GM12878 (cell line): ENCODE data around the gene ZDHHC14. TPM values are rescaled to one million over a fixed set of nuclear protein-coding genes. Genes with fewer than 3 reads are reported as not detected.

Source experiments
- ATAC-seq: fragments of 200-7000 bp; cut with Tn5 transposase; 3 replicates; pipeline ENCODE4 v1.9.1; 2020; ENCODE audit warnings: mild to moderate bottlenecking, moderate library complexity
- BruUV-seq: library from RNA; stranded (reverse); fragments of 400-500 nt; replicated peaks from 2 replicates; lab custom pipeline; 2021; lab: Mats Ljungman, UMichigan
- CTCF ChIA-PET: fragments of 300-600 bp; sonication (Branson Sonifier 250); formaldehyde crosslinking; extraction: SDS; loops from one replicate; lab custom pipeline; 2021; ENCODE audit warnings: inconsistent platforms; lab: Yijun Ruan, JAX
- POLR2A ChIA-PET: fragments of 350-600 bp; formaldehyde crosslinking; extraction: SDS; loops from one replicate; lab custom pipeline; 2021; ENCODE audit warnings: inconsistent platforms; lab: Charles Lee
- RAD21 ChIA-PET: fragments of 300-600 bp; sonication (Branson Sonifier 250); formaldehyde crosslinking; loops from one replicate; lab custom pipeline; 2023; ENCODE audit warnings: antibody characterized with exemption; ENCODE audit not compliant: unreplicated experiment; lab: Charles Lee
- SMC1A ChIA-PET: fragments of 300-600 bp; sonication (Branson Sonifier 250); formaldehyde crosslinking; loops from one replicate; lab custom pipeline; 2023; ENCODE audit not compliant: unreplicated experiment, uncharacterized antibody; lab: Charles Lee
- DNase-seq: peaks from one replicate; pipeline ENCODE4 v3.0.0-alpha.2; 2011; ENCODE audit warnings: low read depth, low spot score
- FAIRE-seq: peaks from 3 replicates; lab custom pipeline; 2011; peaks lifted over from hg19 to GRCh38; lab: Jason Lieb, UNC
- H2AFZ ChIP-seq: 2 replicates; pipeline ENCODE4 v1.6.0; 2011; ENCODE audit warnings: low read depth, low read length, control low read depth; ENCODE audit not compliant: control insufficient read depth
- H3K27ac ChIP-seq: 2 replicates; pipeline ENCODE4 v1.5.1; 2011; ENCODE audit warnings: control low read depth; ENCODE audit not compliant: control insufficient read depth, insufficient read depth
- H3K27me3 ChIP-seq, 2 experiments: replicated peaks in 1 of 2; 2 replicates each; pipeline versions ENCODE4 v1.6.0 to v1.6.1; 2011; ENCODE audit warnings: low read length in 1 of 2; ENCODE audit not compliant: control insufficient read depth in 2 of 2, insufficient read depth in 2 of 2
- H3K36me3 ChIP-seq, 2 experiments: 2 replicates each; pipeline ENCODE4 v1.5.1; 2011; ENCODE audit warnings: low read length in 1 of 2; ENCODE audit not compliant: control insufficient read depth in 2 of 2, insufficient read depth in 2 of 2
- H3K4me1 ChIP-seq: 2 replicates; pipeline ENCODE4 v1.6.1; 2011; ENCODE audit warnings: mild to moderate bottlenecking, low read length, moderate library complexity, mixed read lengths; ENCODE audit not compliant: control insufficient read depth, insufficient read depth
- H3K4me2 ChIP-seq: 2 replicates; pipeline ENCODE4 v1.6.0; 2011; ENCODE audit warnings: control low read depth; ENCODE audit not compliant: control insufficient read depth, insufficient read depth
- H3K4me3 ChIP-seq: fragments of 200-600 bp; sonication (generic); 2 replicates; pipeline ENCODE4 v1.5.1; 2016
- H3K79me2 ChIP-seq: 2 replicates; pipeline ENCODE4 v1.6.0; 2011; ENCODE audit warnings: low read length; ENCODE audit not compliant: control insufficient read depth, insufficient read depth
- H3K9ac ChIP-seq: 2 replicates; pipeline ENCODE4 v1.8.0; 2011; ENCODE audit warnings: low read length, control low read depth, mixed read lengths; ENCODE audit not compliant: control insufficient read depth, insufficient read depth
- H3K9me3 ChIP-seq: replicated peaks from 3 replicates; pipeline ENCODE4 v1.5.1; 2011; ENCODE audit warnings: mild to moderate bottlenecking, low read length; ENCODE audit not compliant: control insufficient read depth, insufficient read depth
- H4K20me1 ChIP-seq: 2 replicates; pipeline ENCODE4 v1.6.0; 2011; ENCODE audit not compliant: control insufficient read depth, insufficient read depth
- E4F1 ChIP-seq: fragments of 450-650 bp; IDR thresholded peaks from 2 replicates; pipeline ENCODE4 v1.6.1; 2018; ENCODE audit warnings: borderline replicate concordance, mild to moderate bottlenecking; ENCODE audit not compliant: partially characterized antibody
- ETV6 ChIP-seq, 2 experiments: fragments of 450-650 bp in 1 of 2; IDR thresholded peaks in 1 of 2; conservative IDR thresholded peaks in 1 of 2; 2 replicates each; pipeline ENCODE4 v1.6.1; 2014; ENCODE audit warnings: antibody characterized with exemption in 1 of 2, borderline replicate concordance in 1 of 2, low read depth in 1 of 2, mild to moderate bottlenecking in 1 of 2, moderate library complexity in 1 of 2
- GATAD2B ChIP-seq: fragments of 450-650 bp; conservative IDR thresholded peaks from 2 replicates; pipeline ENCODE4 v1.6.1; 2017; ENCODE audit warnings: low read depth, mild to moderate bottlenecking, moderate library complexity
- IKZF1 ChIP-seq: fragments of 450-650 bp; conservative IDR thresholded peaks from 2 replicates; pipeline ENCODE4 v1.6.1; 2017; ENCODE audit warnings: antibody characterized with exemption, mild to moderate bottlenecking
- IRF4 ChIP-seq: IDR thresholded peaks from 2 replicates; pipeline ENCODE4 v1.6.1; 2011; ENCODE audit warnings: low read depth, low read length
- MEF2A ChIP-seq: IDR thresholded peaks from 2 replicates; pipeline ENCODE4 v1.6.1; 2011; ENCODE audit warnings: low read depth, mild to moderate bottlenecking, low read length, moderate library complexity; ENCODE audit not compliant: insufficient read depth
- POLR2A ChIP-seq: IDR thresholded peaks from 2 replicates; pipeline ENCODE4 v1.6.1; 2011; ENCODE audit warnings: low read depth, mild to moderate bottlenecking, low read length
- POLR2AphosphoS2 ChIP-seq: IDR thresholded peaks from 2 replicates; pipeline ENCODE4 v1.6.1; 2011; ENCODE audit warnings: low read depth, mild to moderate bottlenecking, low read length, improper control_type of control experiment, moderate library complexity
- RUNX3 ChIP-seq: IDR thresholded peaks from 2 replicates; pipeline ENCODE4 v1.6.1; 2012; ENCODE audit warnings: low read length, inconsistent platforms
- SMARCA5 ChIP-seq: fragments of 450-650 bp; IDR thresholded peaks from 2 replicates; pipeline ENCODE4 v1.6.1; 2017; ENCODE audit warnings: mild to moderate bottlenecking
- SRF ChIP-seq, 2 experiments: IDR thresholded peaks; 2 replicates each; pipeline ENCODE4 v1.6.1; 2011; ENCODE audit warnings: low read depth in 2 of 2, low read length in 2 of 2, mild to moderate bottlenecking in 1 of 2, moderate library complexity in 1 of 2
- TCF7 ChIP-seq: IDR thresholded peaks from 2 replicates; pipeline ENCODE4 v1.6.1; 2014; ENCODE audit warnings: antibody characterized with exemption, borderline replicate concordance
- YBX1 ChIP-seq: fragments of 450-650 bp; IDR thresholded peaks from 2 replicates; pipeline ENCODE4 v1.6.1; 2016; ENCODE audit warnings: antibody characterized with exemption
- ZNF217 ChIP-seq: fragments of 450-650 bp; IDR thresholded peaks from 2 replicates; pipeline ENCODE4 v1.6.1; 2017; ENCODE audit warnings: antibody characterized with exemption, mild to moderate bottlenecking
- ZZZ3 ChIP-seq: IDR thresholded peaks from 2 replicates; pipeline ENCODE4 v1.6.1; 2011; ENCODE audit warnings: low read depth; ENCODE audit not compliant: control insufficient read depth, insufficient read length
- WGBS: methylation state at CpG from one replicate; pipeline ENCODE4 v1.1.6; 2016; ENCODE audit warnings: low lambda C conversion rate; ENCODE audit not compliant: insufficient replicate concordance, insufficient coverage; ENCODE audit errors: missing lambda C conversion rate; 5-methylcytosine and 5-hydroxymethylcytosine counted together
- in situ Hi-C: fragments of 300-500 bp; cut with MboI; formaldehyde crosslinking; loops from 9 replicates; pipeline ENCODE4 v1.14.3; 2018; ENCODE audit warnings: mixed read lengths
- intact Hi-C: fragments of 100-400 bp; cut with micrococcal nuclease; formaldehyde crosslinking; loops from one replicate; pipeline ENCODE4 v1.14.2; 2022; ENCODE audit not compliant: unreplicated experiment
- polyA plus RNA-seq, 11 experiments: library from polyadenylated mRNA; depleted of rRNA in 4 of 11; unstranded in 6 of 11; stranded (reverse) in 5 of 11; fragments of >200 nt; fragmentation: Nextera tagmentation in 4 of 11; fragmentation: Illumina TruSeq in 1 of 11; extraction: Ambion mirVana in 4 of 11; extraction: Trizol in 1 of 11; gene quantifications; 1 replicate in 1 of 11; 2 replicates in 10 of 11; pipeline versions ENCODE4 v1.2.1 to v1.2.3, GENCODE V29; 2011 to 2016; ENCODE audit warnings: inconsistent platforms in 2 of 11, missing spikeins in 2 of 11, low read depth in 1 of 11
- total RNA-seq, 4 experiments: library from RNA; depleted of rRNA in 3 of 4; stranded (reverse); fragments of >200 nt in 3 of 4; fragmentation: Illumina TruSeq in 1 of 4; extraction: Trizol in 1 of 4; gene quantifications; 2 replicates each; pipeline versions ENCODE4 v1.2.1 to v1.2.3, GENCODE V29; 2013 to 2021

ZDHHC14 gene
- total and polyA plus RNA-seq, 10 of the 15 experiments (the other 5 are each of a cell fraction or from before 2014, with no cell fraction given), result 0.15 to 16.0 (median 0.76) TPM; not detected in 1

GRCh38 chr6:157510323-157511188, 129.6 kb downstream of the ZDHHC14 start:
- no peak overlapping the region for H3K27ac ChIP-seq
- BruUV-seq, result no TSS peak
- in situ Hi-C loops, result no loop called here

More at GRCh38 chr6:157510323-157511188, 129.6 kb downstream of the ZDHHC14 start:
- Histone ChIP-seq H3K79me2 (no peaks in the 10 kb centered on the region), H2AFZ (no peak overlapping the region), H3K4me2 (no peak overlapping the region), H3K36me3 (no peaks in the 10 kb centered on the region), H3K9me3 (peaks cover 13% of the 10 kb centered on the region), H3K27me3 (no peaks in the 10 kb centered on the region), H4K20me1 (no peaks in the 10 kb centered on the region), H3K4me3 (no peak overlapping the region), H3K4me1 (no peaks in the 10 kb centered on the region), H3K9ac (no peak overlapping the region)
- intact Hi-C loops, result no loop called here
- CTCF ChIA-PET, result interaction anchor here (1.6 kb wide), 1 partner anchor 196 kb away, joined by 5 read pairs; no protein-coding TSS in a partner anchor
- RAD21 ChIA-PET, result no interaction called here
- ATAC-seq (no peak), DNase-seq (no peak), FAIRE-seq (no peak)
- 26% methylated on average over 24 of the region's 24 CpGs for WGBS
- no peak for TF ChIP-seq SMARCA5
- no peak for TF ChIP-seq ZNF217
- no peak for TF ChIP-seq ZZZ3
- no peak for TF ChIP-seq ETV6 (conservative IDR thresholded peaks at IDR 0.05 in 1 of 2, IDR thresholded peaks at IDR 0.05 in 1 of 2; ENCODE audit: borderline replicate concordance in 1 of 2, low read depth in 1 of 2)
- TF ChIP-seq POLR2AphosphoS2, result no peak
- TF ChIP-seq RUNX3, result no peak
- TF ChIP-seq IKZF1, result no peak
- no peak for TF ChIP-seq GATAD2B
- TF ChIP-seq YBX1, result no peak
- TF ChIP-seq IRF4, result no peak
- TF ChIP-seq SRF (IDR thresholded peaks at IDR 0.05; ENCODE audit: low read depth in 2 of 2, low read length in 2 of 2), result no peak
- no peak for TF ChIP-seq E4F1
- no peak for TF ChIP-seq MEF2A
- TF ChIP-seq POLR2A, result no peak
- TF ChIP-seq TCF7, result no peak
- POLR2A ChIA-PET, result interaction anchor here (1.0 kb wide), 1 partner anchor 23 kb away, joined by 5 read pairs; no protein-coding TSS in a partner anchor
- SMC1A ChIA-PET, result no interaction called here
